ENCODE measurements around the gene NPR3.
"Not testable (repeated sequence)": the region's sequence is repeated elsewhere in the genome, so short reads cannot be mapped to it uniquely, and the experiment has no call there.

The NPR3 gene

DNA sequence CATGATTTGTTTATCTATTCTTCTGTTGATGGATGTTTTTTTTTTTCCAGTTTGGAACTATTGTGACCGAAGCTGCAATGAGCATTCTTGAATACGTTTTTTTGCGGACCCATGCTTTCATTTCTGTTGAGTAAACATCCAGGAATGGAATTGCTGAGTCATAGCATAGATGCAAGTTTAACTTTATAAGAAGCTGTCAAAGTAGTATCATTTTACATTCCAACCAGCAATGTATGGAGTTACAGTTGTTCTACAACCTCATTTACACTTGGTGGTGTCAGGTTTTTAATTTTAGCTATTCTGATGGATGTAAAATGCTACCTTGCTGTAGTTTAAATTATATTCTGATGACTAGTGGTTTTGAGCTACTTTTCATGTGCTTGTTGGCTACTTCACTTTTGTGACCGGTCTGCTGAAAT, 49.0 kb downstream of the NPR3 start:
- no peak for DNase-seq

DNA sequence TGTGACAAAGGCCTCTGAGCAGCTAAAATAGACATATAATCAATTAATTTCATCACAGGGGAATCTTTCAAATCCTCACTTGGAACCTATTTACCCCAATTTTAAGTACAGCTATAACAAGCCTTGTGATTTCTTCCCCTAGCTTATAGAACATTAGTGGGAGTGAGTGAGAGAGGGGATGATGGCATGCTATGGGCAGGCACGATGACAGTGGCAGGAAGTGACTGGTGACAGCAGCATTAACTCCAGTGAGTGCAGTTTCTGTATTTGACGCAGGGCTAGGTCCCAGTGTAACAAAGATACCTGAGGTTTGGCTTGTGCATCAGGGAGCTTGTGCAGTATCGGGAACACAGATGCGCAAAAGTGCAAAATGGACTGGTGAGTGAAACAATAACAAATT, 54.1 kb downstream of the NPR3 start:
- DNase-seq, result no peak

DNA sequence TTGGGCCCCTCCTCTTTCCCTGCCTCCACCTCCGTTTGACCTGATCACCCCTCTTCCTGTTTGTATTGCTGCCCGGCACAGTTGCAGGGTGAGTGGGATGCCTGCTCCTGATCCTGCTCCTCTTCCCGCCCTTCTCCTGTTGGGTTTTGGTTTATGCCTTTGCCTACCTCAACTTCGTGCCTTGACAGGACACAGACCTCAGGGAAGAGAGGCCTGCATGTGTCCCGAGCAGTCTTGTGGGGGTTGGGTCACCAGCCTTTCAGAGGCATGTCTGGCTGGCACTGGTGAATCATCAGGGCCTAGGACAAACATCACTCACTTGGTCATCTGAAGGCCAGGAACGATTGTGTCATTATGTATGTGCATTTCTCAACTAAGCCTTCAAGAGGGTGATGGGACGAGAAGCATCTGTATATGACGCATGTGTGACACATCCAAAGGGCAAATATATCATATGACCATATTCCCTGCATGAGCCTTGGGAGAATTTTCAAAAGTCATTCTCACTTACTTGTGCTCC, 56.9 kb downstream of the NPR3 start:
- no peak for DNase-seq

DNA sequence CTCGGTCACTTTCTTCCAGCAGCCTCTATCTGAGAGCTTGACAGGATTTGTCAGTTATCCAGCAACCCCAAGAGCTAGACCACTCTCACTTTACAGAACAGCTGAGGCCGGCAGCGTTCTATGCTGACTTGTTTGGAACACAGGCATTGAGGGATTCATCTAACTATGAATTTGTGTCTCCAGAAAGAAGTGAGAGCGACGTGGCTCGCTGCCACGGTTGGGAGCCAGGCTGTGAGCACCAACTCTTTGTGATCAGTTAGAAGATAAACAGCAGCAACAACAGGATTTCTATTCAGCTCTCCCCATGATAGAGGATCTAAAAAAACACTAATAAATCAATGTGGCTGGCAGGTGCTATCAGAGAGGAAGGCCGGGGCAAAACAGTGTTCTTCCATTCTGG, 58.6 kb downstream of the NPR3 start:
- peak in 4 of 58 donors; percentile 1 to 4 (median 2) for DNase-seq

DNA sequence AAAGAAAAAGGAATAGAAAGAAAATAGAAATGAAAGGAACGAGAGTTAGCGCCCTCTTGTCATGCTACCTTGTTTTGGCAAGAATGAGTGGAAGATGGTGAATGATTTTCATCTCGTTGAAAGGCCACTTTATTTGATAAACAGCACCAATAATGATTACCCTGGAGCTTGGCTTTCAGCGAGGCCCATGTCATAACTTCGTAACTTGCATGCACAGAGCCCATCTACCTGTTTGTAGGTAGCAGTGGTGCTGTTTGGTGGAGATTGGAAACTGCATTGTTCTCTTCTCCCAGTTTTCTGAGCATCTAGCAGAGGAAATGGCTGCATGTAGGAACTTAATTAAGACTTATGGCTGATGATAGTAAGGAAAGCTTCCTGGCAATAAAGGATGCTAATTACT, 59.3 kb downstream of the NPR3 start:
- DNase-seq, result no peak

DNA sequence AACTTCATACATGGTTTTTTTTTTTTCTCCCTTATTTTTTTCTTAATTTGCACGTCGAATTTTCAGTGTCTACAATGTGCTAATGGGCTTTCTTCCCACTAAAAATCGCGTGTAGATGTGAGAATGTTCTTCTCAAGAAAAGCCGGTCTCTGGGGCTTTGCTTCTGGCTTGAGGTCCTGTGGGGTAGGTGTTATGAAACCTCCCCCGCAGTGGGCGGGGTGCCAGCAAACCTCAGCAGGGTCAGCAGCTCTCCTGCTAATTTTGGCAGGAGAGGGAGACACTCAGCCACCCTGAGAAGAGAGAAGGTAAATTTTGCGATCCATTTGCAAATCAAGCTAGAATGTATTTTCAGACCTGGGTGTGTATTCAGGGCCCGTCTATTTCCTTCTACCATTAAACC, 59.9 kb downstream of the NPR3 start:
- no peak for DNase-seq

DNA sequence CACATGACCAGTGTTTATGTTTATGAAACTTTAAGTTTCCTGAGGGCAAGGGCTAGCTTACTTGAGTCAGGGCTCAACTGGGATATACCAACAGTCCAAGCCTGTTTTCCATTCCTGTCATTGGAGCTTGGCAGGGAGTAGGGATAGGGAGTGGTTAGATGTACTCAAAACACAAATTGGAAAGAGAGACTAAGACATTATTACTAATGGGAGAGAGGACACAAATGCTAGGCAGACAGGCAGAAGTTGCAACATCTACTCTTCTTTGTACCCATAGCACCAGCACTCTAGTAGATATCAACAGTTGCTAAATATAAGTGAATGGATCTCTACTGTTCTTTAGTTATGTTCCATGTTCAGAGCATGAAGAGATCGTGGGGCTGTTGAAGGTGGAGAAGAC, 62.8 kb downstream of the NPR3 start:
- DNase-seq, result no peak

DNA sequence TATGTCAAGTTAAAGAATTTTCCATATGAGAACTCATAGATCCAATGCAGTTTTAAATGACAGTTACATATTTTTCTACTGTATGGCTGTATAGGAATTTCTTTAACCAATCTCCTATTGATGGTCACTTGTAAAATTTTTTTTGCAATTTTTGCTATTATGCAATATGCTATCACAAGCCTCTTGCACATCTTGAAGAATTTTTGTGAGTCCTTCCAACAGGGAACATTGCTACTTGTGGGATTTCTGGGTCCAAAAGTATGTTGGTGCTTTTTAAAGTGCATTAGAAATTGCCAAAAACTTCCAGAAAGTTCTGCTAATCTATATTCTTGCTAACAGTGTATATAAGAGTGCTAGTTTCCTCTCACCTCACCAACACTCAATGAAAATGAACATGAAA, 65.1 kb downstream of the NPR3 start:
- no peak for DNase-seq

DNA sequence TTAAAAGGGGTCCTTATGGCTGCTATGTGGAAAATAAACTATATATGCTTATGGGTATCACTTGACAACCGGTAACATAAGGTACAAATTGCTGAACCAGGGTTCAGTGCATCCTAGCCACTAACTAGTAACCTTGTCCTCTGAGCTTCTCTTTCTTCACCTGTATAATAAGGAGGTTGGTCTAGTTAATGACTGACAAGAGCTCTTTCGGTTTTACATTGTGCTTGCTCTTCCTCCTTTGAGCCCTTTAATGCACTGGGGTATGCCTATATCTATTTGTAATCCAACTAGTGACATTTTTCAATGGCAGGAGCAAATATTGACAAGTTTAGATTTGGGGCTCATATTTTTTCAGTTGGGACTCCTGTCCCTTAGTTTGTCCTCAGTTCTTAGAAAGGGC, 66.1 kb downstream of the NPR3 start:
- DNase-seq, result no peak

DNA sequence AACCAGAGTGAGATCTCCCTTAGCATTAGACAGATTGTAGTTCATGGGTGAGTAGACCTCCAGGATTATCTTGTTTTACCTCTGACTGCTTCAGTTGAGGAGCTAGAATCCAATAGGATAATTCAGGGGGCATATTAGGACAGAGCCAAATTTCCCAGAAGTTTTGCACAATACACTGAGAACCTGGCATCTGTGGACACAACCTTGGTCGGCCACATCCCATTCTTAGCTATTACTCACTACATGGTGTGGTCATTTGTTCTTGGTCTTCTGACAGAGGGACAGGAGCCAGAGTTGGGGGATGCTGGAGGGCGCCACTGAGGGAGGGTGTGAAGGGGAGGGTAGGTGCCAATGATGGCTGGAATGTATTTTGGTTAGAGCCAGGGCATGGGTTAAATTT, 66.6 kb downstream of the NPR3 start:
- DNase-seq, result no peak

DNA sequence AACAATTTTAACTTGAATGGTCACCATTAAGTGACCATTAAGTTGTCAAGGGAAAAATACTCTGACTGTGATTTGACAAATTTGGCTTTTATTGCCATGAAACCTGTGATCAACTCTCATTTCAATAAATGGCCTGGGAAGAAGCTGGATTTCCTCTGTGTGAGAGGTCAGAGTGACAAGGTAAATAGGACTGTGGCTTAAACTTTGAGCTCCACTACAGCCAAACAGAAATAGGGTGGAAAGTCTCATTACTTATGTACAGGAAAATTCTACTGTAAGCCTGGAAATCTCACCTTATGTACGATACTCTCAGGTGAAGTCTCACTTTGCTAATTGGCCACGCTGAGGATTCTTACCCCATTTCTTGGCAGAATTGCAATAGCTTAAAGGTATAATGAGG, 67.3 kb downstream of the NPR3 start:
- DNase-seq, result no peak

DNA sequence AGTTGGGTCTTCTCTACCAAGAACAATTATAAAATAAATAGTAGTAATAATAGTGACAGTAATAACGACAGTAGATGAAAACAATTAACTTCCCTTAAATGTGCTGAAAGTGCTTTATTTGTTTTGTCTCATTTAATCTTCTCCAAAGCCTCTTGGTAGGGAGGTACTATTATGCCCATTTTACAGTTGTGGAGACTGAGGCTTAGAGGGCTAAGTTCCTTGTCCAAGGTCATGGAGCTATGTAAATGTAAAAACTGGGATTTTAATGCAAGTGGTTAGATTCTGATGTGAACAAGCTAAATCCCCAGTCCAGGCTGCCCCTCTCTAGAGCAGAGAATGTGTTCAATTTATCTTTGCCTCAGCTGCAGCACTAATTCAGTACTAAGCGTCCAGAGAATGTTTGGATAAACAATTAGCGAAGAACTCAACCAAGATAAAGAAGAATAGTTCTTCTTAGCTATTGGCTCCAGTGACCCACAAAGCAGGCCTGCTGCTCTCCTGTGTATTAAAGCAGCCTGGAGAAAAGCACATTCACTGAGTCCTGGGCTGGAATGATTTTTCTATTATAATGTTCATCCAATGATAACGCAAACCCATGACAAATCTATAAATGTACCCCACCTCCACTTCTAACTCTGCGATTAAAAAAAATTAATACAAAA, 68.8 kb downstream of the NPR3 start:
- no peak for DNase-seq

DNA sequence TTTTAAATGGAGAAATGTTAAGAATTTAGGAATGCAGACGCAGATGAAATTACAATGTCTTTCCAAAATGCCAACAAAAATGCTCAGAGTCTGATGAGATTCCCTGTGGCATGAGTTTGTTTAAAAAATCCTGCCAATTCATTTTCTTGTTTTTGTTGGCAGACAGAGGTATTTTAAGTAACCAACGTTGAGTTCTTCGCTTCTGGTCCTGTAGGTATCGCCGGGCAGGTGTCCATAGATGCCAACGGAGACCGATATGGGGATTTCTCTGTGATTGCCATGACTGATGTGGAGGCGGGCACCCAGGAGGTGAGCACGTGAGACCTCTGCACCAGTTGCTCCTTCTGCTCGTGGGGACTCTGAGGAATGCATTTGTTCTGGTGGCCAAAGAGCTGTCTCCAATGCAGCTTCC, 69.4 kb downstream of the NPR3 start:
- no peak for DNase-seq

DNA sequence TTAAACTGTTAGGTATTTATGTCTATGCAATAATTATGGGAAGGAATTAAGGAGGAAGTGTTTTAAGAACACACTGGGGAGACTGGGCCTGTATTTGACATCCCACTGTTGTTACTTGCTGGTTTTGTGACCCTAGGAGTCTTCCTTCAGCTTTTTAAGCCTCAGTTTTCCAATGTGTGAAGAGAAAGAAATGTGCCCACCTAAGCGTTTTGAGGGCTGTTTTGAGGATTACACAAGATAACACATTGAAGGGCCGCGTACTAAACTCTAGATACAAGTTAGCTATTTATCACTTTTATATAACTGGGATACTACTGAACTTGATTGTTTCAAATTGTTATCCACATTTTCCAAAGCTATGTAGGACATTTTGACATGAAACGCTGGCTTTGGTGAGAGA, 72.5 kb downstream of the NPR3 start:
- DNase-seq, result no peak

DNA sequence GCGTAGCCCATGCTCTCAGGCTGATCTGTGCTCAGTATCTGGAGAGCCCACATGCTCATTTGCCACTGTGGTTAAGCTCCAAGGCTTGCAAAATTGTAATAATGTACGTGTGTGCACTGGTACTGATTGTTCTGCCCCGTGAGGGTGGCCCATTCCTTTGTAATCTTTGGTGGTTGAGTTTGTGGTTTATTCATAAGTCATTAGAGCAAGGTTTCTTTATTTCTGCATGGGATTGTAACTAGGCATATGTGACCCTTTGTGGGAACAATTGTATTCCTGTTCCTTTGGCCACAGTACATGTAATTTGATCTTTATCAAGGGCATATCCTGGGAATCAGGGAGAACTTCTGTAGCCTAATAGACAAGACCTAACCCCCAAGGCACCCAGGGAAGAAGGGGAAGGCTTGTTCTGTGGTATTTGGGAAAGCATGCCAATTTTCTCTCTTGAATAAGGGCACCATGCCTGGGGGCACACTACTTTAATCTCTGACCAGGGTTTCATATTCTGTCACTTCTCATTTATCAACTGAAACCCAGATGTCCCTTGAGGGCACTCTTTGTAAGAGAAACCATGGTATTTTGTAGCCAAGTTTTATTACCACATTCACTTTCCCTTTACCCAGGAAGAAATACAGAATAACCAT, 74.6 kb downstream of the NPR3 start:
- DNase-seq, result no peak

DNA sequence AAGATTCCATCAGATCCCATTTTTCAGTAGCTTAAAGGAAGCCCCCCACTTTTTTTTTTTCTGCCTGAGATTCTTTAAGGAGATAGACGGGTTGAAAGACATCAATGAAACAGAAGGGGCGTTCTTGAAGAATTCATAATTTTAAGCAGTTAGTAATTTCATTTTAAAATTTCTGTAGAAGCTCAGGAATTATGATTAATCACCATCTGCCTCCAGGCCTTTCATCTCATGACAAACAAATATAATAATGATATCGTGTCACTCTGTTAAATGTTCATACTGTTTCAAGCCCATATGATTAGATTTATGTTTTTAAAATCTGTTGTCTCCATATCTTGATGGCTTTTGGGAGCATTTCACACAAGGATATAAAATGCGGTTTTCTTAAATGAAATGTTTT, 75.2 kb downstream of the NPR3 start:
- no peak for DNase-seq

DNA sequence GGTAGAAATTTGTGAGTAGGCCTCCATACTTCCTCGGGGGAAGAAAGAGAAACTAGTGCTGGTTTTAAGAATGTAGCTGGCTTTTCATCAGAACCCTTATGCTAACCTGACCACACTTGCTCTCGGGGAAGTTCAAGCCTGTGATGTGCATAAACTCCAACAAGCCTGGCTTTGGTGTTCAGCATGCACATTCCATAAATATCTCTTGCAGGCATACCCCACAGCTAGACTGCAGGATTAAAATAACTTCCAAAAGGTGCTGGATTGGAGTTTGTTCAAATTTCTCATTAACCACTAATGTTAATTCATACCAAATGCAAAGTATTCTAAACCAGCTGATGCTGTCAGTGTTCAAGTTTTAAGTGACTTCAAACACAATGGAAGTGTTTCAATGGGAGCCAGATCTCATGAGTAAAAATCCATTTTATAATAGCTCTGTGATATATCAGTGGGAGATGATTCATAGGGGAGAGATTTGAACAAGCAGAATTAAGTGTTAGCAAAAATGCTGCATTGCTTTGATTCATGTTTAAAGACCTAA, 79.4 kb downstream of the NPR3 start:
- no peak for DNase-seq

DNA sequence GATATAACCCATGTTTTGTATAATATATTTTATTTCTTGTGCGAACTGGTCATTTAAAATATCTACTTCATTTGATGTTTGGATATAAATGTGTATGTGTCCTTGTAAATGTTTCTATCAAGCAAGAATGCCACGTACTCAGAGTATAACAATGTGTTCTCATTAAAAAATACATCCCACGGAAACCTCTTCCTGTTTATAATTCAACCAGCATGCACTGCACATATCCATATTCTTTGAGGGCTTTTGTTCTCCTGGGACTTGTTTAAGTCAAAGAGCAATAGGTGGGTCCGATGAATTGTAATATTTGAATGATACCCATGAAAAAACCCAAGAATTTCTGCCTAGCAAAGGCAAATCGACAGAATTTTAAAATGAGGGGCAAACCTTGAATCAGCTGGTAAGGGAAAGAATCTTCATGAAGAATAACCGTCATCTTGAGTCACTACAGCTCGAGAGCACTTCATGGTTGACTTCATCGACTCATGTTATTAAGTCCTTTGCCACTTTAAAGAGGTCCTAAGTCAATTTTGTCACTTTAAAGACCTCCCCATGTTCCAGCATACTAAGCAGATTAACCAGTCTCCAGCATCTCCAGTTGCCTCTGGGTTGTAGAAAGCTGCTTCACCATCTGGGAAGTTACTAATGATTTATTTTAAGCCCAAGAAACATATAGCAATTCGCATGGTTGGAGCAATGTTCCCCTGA, 80.6 kb downstream of the NPR3 start:
- no peak for DNase-seq

DNA sequence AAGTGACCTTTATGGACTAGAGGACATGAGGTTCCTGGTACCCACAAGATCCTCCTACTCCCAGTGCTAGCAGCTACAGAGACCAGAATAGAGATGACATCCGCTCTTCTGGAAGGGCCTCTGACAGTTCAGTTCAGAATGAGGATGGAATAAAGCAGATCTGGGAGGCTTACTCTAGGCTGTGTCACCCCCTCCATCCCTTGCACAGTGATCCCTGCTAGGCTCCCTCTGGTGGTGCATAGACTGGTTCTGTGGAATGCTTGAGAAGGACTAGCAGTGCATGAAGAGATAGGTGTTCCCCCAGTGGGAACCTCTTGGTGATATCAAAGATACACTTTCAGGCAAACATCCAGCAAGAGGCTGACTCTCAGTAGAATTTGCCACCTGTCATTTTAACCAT, 83.0 kb downstream of the NPR3 start:
- DNase-seq, result no peak

DNA sequence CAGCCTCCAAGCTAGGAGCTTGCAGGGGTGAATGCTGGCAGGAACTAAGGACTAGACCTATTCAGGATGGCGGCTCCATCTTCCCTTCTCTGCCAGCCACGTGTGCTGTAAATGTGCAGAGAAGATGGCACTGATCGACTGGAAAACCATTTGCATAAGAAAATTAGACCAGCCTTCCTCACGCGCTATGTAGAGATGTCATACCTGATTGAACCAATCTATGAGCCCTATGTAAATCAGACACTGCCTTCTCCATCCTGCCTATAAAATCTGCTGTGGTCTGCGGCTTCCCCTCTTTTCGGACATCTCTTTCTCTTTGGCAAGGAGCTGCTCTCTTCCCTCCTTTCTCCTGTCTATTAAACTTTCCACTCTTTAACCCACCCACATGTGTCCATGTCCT, 91.6 kb downstream of the NPR3 start:
- no peak for DNase-seq

DNA sequence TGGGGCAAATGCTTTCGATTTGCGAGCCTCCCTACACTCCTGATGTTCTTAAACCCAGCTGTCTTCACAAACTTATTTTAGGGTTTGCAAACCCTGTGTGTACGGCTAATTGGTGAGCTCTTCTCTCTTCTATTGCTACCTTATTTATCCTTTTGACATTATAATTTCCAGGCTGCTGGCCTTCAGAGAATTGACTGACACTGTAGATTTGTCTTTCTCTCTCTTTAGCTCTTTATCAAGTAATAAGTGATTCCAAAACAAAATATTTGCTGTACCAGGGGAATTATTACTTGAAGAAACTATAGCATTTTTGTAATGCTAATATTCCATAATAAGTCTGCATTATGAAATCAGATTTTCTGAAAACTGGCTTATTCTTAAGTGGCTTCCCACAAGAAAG, 92.5 kb downstream of the NPR3 start:
- DNase-seq, result no peak

DNA sequence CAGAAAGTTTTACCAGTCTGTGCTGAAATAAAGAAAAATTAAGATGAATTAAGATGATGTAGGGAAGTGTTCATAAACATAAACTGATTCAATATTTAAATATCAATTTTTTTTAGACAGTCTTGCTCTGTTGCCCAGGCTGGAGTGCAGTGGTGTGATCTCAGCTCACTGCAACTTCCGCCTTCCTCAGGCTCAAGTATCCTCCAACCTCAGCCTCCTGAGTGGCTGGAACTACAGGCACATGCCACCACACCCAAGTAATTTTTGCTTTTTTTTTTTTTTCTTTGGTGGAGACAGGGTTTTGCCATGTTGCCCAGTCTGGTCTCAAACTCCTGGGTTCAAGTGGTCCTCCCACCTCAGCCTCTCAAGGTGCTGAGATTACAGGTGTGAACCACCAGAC, 94.3 kb downstream of the NPR3 start:
- DNase-seq, result not testable (repeated sequence)

All from anterior cingulate cortex (tissue), 58 donors.